Endodermal cell (in vitro differentiated cells): Measurements from ENCODE around the gene RXRA. TPM values are rescaled to one million over a fixed set of nuclear protein-coding genes. Genes with fewer than 3 reads are reported as not detected.

Experiments used
- DNase-seq: peaks from one replicate; pipeline ENCODE4 v3.0.0-alpha.2; 2017
- H3K27ac ChIP-seq: 2 replicates; pipeline ENCODE4 v1.5.1; 2013; ENCODE audit warnings: mild to moderate bottlenecking, low read depth, low read length, moderate library complexity
- H3K27me3 ChIP-seq: 2 replicates; pipeline ENCODE4 v1.6.1; 2013; ENCODE audit warnings: mild to moderate bottlenecking, low read length, moderate library complexity; ENCODE audit not compliant: insufficient read depth, control insufficient read depth, poor library complexity, severe bottlenecking
- H3K36me3 ChIP-seq: 2 replicates; pipeline ENCODE4 v1.7.0; 2013; ENCODE audit warnings: mild to moderate bottlenecking, low read length, moderate library complexity; ENCODE audit not compliant: control insufficient read depth, insufficient read depth
- H3K4me1 ChIP-seq: one replicate; pipeline ENCODE4 v1.7.0; 2013; ENCODE audit warnings: low read length; ENCODE audit not compliant: control insufficient read depth, insufficient read depth
- H3K4me3 ChIP-seq: 2 replicates; pipeline ENCODE4 v1.5.1; 2013; ENCODE audit warnings: mild to moderate bottlenecking, low read length, moderate library complexity
- H3K9ac ChIP-seq: 2 replicates; pipeline ENCODE4 v1.6.1; 2013; ENCODE audit warnings: mild to moderate bottlenecking, low read length, moderate library complexity; ENCODE audit not compliant: poor library complexity, severe bottlenecking; ENCODE audit errors: extremely low read depth
- H3K9me3 ChIP-seq: 2 replicates; pipeline ENCODE4 v1.6.1; 2013; ENCODE audit warnings: mild to moderate bottlenecking, low read length, moderate library complexity; ENCODE audit not compliant: control insufficient read depth
- H3K27ac Mint-ChIP-seq: 2 replicates; pipeline ENCODE4 v1.8.0; 2020; ENCODE audit warnings: mixed read lengths
- H3K27me3 Mint-ChIP-seq: 2 replicates; pipeline ENCODE4 v1.8.0; 2021; ENCODE audit warnings: mild to moderate bottlenecking, mixed read lengths; ENCODE audit not compliant: insufficient read depth
- H3K36me3 Mint-ChIP-seq: 2 replicates; pipeline ENCODE4 v1.8.0; 2020; ENCODE audit warnings: low read depth, mixed read lengths
- H3K4me1 Mint-ChIP-seq: 2 replicates; pipeline ENCODE4 v1.8.0; 2020; ENCODE audit warnings: mixed read lengths
- H3K4me3 Mint-ChIP-seq: 2 replicates; pipeline ENCODE4 v1.8.0; 2020; ENCODE audit warnings: mild to moderate bottlenecking, moderate library complexity, mixed read lengths
- H3K9me3 Mint-ChIP-seq: 2 replicates; pipeline ENCODE4 v1.8.0; 2020; ENCODE audit warnings: mild to moderate bottlenecking, mixed read lengths
- WGBS, 2 experiments: methylation state at CpG; one replicate each; pipeline versions ENCODE4 v1.1.5 to v1.1.7; 2013; ENCODE audit warnings: missing lambda C conversion rate in 2 of 2, mixed read lengths in 1 of 2; ENCODE audit not compliant: insufficient coverage in 1 of 2, insufficient read length in 1 of 2; 5-methylcytosine and 5-hydroxymethylcytosine counted together
- total RNA-seq, 2 donors: library from RNA; stranded (reverse); fragmentation: NEBNext Ultra II Directional in 1 of 2; extraction: Animal tissue kit (Norgen Biotek cat#: 25700) in 1 of 2; gene quantifications; 2 replicates in 1 of 2; 3 replicates in 1 of 2; pipeline ENCODE4 v1.2.1, GENCODE V29; 2021
- TF ChIP-seq, protein P1 (sequence below): fragments of 200-600 bp; sonication (generic); conservative IDR thresholded peaks from 2 replicates; pipeline ENCODE4 v1.5.0; 2021; ENCODE audit warnings: antibody characterized with exemption, mild to moderate bottlenecking

Gene RXRA
- total RNA-seq, 2 donors from 2014 or later = 58.3 to 70.6 TPM

GRCh38 chr9:134318941-134319305 lies 7.3 kb upstream of the RXRA start:
- Mint-ChIP-seq H3K9me3 (no peaks in the 10 kb centered on the region), H3K4me3 (no peak overlapping the region), H3K36me3 (no peaks in the 10 kb centered on the region), H3K27me3 (no peaks in the 10 kb centered on the region), H3K27ac (no peak overlapping the region), H3K4me1 (peaks cover 33% of the 10 kb centered on the region)
- Histone ChIP-seq H3K9ac (no peak overlapping the region), H3K36me3 (no peaks in the 10 kb centered on the region), H3K9me3 (no peaks in the 10 kb centered on the region), H3K27me3 (no peaks in the 10 kb centered on the region), H3K27ac (no peak overlapping the region), H3K4me1 (peaks cover 9% of the 10 kb centered on the region), H3K4me3 (no peak overlapping the region)
- TF ChIP-seq, protein P1, sequence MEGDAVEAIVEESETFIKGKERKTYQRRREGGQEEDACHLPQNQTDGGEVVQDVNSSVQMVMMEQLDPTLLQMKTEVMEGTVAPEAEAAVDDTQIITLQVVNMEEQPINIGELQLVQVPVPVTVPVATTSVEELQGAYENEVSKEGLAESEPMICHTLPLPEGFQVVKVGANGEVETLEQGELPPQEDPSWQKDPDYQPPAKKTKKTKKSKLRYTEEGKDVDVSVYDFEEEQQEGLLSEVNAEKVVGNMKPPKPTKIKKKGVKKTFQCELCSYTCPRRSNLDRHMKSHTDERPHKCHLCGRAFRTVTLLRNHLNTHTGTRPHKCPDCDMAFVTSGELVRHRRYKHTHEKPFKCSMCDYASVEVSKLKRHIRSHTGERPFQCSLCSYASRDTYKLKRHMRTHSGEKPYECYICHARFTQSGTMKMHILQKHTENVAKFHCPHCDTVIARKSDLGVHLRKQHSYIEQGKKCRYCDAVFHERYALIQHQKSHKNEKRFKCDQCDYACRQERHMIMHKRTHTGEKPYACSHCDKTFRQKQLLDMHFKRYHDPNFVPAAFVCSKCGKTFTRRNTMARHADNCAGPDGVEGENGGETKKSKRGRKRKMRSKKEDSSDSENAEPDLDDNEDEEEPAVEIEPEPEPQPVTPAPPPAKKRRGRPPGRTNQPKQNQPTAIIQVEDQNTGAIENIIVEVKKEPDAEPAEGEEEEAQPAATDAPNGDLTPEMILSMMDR = no peak
- DNase-seq = no peak
- 90 to 100% methylated on average over 1 to 5 of the region's 5 CpGs for WGBS, 2 experiments

DNA sequence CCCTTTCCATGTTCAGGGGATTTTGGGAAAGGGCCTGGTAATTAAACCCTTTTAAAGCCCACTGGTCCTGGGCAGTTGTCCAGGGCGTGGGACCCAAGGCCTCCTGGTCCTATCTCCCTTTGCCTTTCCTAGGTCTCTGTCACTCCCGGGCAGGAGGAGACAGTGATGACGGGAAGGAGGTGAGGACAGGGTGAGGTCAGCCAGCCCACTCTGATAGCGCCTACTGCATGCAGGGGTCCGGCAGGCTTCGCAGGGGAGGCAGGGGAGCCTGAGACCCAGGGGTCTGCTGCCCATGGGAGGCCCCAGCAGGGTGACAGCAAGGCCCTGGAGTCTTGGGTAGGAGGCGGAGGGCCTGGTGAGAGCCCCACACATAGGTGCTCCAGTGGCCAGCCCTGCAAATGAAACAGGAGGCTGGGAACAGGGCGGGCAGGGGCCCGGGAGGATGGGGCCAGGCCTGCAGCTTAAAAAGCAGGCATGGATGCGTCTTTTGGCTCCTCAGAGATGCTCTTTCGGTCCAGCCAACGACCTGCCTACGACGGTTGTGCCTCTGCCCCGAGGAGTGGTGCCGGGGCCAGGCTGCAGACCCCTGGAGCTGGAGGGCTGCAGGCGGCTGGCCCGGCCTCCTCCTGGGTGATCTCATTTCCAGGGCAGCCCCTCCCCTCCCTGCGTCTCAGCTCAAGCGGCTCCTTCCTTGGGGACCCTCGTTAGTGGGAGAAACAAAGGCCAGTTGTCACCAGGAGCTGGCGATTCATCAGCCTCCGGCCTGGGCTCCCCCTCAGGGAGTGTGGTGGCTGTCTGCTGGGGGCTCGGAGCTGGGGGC lies 6.7 kb upstream of the RXRA start:
- H3K27ac ChIP-seq = peak overlapping the region; percentile 72
- WGBS, 2 experiments = 76 to 78% methylated on average over 9 to 24 of the region's 24 CpGs
- H3K27me3 Mint-ChIP-seq = no peaks in the 10 kb centered on the region
- H3K36me3 Mint-ChIP-seq = no peaks in the 10 kb centered on the region
- peaks cover 11% of the 10 kb centered on the region for H3K4me1 ChIP-seq
- no peak for DNase-seq
- H3K9me3 Mint-ChIP-seq = no peaks in the 10 kb centered on the region
- H3K4me3 ChIP-seq = no peak overlapping the region
- H3K4me3 Mint-ChIP-seq = no peak overlapping the region
- H3K36me3 ChIP-seq = no peaks in the 10 kb centered on the region
- TF ChIP-seq, protein P1 = no peak
- H3K27ac Mint-ChIP-seq = no peak overlapping the region
- H3K9me3 ChIP-seq = no peaks in the 10 kb centered on the region
- H3K4me1 Mint-ChIP-seq = peaks cover 37% of the 10 kb centered on the region
- no peaks in the 10 kb centered on the region for H3K27me3 ChIP-seq
- H3K9ac ChIP-seq = no peak overlapping the region

- Mint-ChIP-seq H3K36me3 (no peaks in the 10 kb centered on the region), H3K9me3 (no peaks in the 10 kb centered on the region), H3K27me3 (no peaks in the 10 kb centered on the region), H3K4me1 (peaks cover 33% of the 10 kb centered on the region), H3K27ac (no peak overlapping the region), H3K4me3 (no peak overlapping the region)
- peak; percentile 75 for DNase-seq
- Histone ChIP-seq H3K9me3 (no peaks in the 10 kb centered on the region), H3K36me3 (no peaks in the 10 kb centered on the region), H3K27me3 (no peaks in the 10 kb centered on the region), H3K4me1 (peaks cover 4% of the 10 kb centered on the region), H3K9ac (no peak overlapping the region), H3K4me3 (no peak overlapping the region), H3K27ac (peak overlapping the region; percentile 72)
- WGBS, 2 experiments = 84 to 86% methylated on average over 11 to 22 of the region's 22 CpGs
- TF ChIP-seq, protein P1 = no peak
Observed at GRCh38 chr9:134320126-134320867, 6.0 kb upstream of the RXRA start.
